ENCODE results near the gene RNASEL. TPM values are rescaled to one million over a fixed set of nuclear protein-coding genes. Genes with fewer than 3 reads are reported as not detected.

Gene RNASEL
- total RNA-seq, 2 experiments from 2014 or later = 3.5 to 3.7 TPM

DNA sequence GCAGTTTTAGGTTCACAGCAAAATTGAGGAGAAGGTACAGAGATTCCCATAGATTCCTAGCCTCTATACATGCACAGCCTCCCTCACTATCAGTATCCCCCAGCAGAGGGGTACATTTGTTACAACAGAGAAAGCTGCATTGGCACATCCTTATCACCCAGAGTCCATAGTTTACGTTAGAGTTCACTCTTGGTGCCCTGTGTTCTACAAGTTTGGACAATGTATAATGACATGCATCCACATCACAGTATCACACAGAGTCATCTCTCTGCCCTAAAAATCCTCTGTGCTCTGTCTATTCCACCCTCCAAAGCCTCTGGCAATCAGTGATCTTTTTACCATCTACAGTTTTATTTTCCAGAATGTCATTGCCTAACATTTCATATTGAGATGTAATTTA is 37.5 kb upstream of the RNASEL start:
- H3K27ac Mint-ChIP-seq = no peak overlapping the region
- intact Hi-C loops (cut with DNase I, micrococcal nuclease) = no loop called here
- H3K4me1 Mint-ChIP-seq (ENCODE audit: low read depth) = peaks cover 46% of the 10 kb centered on the region
- H3K27ac ChIP-seq (ENCODE audit: low read depth in 1 of 2, low read length in 2 of 2) = no peak overlapping the region
- H3K9me3 Mint-ChIP-seq = no peaks in the 10 kb centered on the region
- TF ChIP-seq, protein P1, sequence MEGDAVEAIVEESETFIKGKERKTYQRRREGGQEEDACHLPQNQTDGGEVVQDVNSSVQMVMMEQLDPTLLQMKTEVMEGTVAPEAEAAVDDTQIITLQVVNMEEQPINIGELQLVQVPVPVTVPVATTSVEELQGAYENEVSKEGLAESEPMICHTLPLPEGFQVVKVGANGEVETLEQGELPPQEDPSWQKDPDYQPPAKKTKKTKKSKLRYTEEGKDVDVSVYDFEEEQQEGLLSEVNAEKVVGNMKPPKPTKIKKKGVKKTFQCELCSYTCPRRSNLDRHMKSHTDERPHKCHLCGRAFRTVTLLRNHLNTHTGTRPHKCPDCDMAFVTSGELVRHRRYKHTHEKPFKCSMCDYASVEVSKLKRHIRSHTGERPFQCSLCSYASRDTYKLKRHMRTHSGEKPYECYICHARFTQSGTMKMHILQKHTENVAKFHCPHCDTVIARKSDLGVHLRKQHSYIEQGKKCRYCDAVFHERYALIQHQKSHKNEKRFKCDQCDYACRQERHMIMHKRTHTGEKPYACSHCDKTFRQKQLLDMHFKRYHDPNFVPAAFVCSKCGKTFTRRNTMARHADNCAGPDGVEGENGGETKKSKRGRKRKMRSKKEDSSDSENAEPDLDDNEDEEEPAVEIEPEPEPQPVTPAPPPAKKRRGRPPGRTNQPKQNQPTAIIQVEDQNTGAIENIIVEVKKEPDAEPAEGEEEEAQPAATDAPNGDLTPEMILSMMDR (IDR thresholded peaks at IDR 0.05) = no peak
- no peaks in the 10 kb centered on the region for H3K36me3 ChIP-seq (ENCODE audit: insufficient read depth, low read length)
- H3K27me3 Mint-ChIP-seq = no peaks in the 10 kb centered on the region
- POLR2A ChIA-PET = no interaction called here
- CTCF ChIA-PET = no interaction called here
- H3K4me1 ChIP-seq (ENCODE audit: insufficient read depth, low read length) = peaks cover 27% of the 10 kb centered on the region
- no peaks in the 10 kb centered on the region for H3K36me3 Mint-ChIP-seq (ENCODE audit: low read depth)
- H3K9me3 ChIP-seq (ENCODE audit: control insufficient read depth in 1 of 2, insufficient read depth in 1 of 2, low read length in 2 of 2) = no peaks in the 10 kb centered on the region
- H3K4me3 Mint-ChIP-seq = no peak overlapping the region
- ATAC-seq (ENCODE audit: poor library complexity) (no peak), DNase-seq (no peak)
- H3K4me3 ChIP-seq (ENCODE audit: low read length) = no peak overlapping the region
- no peaks in the 10 kb centered on the region for H3K27me3 ChIP-seq (ENCODE audit: control insufficient read depth in 1 of 2, insufficient read depth in 2 of 2, low read length in 2 of 2)

DNA sequence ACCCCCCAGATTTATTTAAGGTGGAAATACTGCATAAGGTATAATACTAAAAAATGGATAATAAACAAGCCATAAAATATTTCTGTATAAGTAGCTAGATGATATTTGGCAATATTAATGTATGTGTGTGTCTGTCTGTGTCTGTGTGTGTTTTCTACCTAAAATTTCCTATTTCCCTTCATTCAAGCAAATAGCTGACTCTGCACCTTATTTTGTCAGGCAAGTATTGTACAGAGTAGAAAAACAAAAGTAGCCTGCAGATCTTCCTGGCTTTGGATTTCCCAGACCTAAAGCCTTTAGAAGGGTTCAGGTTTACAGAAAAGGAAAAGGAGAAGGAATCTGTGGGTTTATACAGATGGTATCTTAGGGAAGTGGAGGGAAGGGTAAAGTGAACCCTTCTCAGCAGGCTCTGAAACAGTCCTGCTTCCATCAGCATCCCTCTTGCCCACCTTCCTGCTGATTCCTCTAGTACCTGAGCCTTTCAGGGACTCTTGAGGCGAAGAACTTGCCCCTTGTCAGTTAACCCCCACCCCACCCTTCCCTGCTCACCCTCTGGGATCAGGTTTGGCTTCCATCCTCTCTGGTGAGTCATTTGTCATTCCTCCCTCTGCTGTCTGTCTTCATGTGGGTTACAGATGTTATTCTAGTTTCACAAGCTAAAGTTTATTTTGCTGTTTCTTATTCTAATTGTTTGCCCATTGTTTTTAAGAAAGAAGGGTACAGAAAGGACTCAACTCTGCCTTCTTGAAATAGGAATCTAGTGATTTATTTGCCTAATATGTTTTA is 36.9 kb upstream of the RNASEL start:
- DNase-seq = no peak
- Mint-ChIP-seq H3K4me1 (ENCODE audit: low read depth) (peaks cover 44% of the 10 kb centered on the region), H3K27me3 (no peaks in the 10 kb centered on the region), H3K36me3 (ENCODE audit: low read depth) (no peaks in the 10 kb centered on the region), H3K9me3 (peaks cover 4% of the 10 kb centered on the region), H3K4me3 (no peak overlapping the region), H3K27ac (no peak overlapping the region)
- intact Hi-C loops (cut with DNase I, micrococcal nuclease) = no loop called here
- Histone ChIP-seq H3K4me1 (ENCODE audit: insufficient read depth, low read length) (peaks cover 26% of the 10 kb centered on the region), H3K9me3 (ENCODE audit: control insufficient read depth in 1 of 2, insufficient read depth in 1 of 2, low read length in 2 of 2) (no peaks in the 10 kb centered on the region), H3K27ac (ENCODE audit: low read depth in 1 of 2, low read length in 2 of 2) (no peak overlapping the region), H3K4me3 (ENCODE audit: low read length) (no peak overlapping the region), H3K36me3 (ENCODE audit: insufficient read depth, low read length) (no peaks in the 10 kb centered on the region), H3K27me3 (ENCODE audit: control insufficient read depth in 1 of 2, insufficient read depth in 2 of 2, low read length in 2 of 2) (no peaks in the 10 kb centered on the region)
- no peak for ATAC-seq (ENCODE audit: poor library complexity)
- TF ChIP-seq, protein P1 (IDR thresholded peaks at IDR 0.05) = no peak
- POLR2A ChIA-PET = interaction anchor here (0.8 to 1.7 kb wide), 2 partner anchors 9 to 10 kb away, joined by 3 to 5 read pairs; no protein-coding TSS in a partner anchor
- CTCF ChIA-PET = interaction anchor here (0.9 to 2.1 kb wide), 5 partner anchors 9 to 156 kb away, joined by 3 to 7 read pairs (median 4); no protein-coding TSS in a partner anchor

- no peaks in the 10 kb centered on the region for H3K27me3 Mint-ChIP-seq
- H3K27ac ChIP-seq (ENCODE audit: low read depth in 1 of 2, low read length in 2 of 2) = no peak overlapping the region
- CTCF ChIA-PET = interaction anchor here (0.9 to 2.1 kb wide), 5 partner anchors 8 to 157 kb away, joined by 3 to 7 read pairs (median 4); no protein-coding TSS in a partner anchor
- no peak for DNase-seq
- H3K36me3 ChIP-seq (ENCODE audit: insufficient read depth, low read length) = no peaks in the 10 kb centered on the region
- peaks cover 17% of the 10 kb centered on the region for H3K4me1 ChIP-seq (ENCODE audit: insufficient read depth, low read length)
- POLR2A ChIA-PET = interaction anchor here (1.7 kb wide), 1 partner anchor 9 kb away, joined by 5 read pairs; no protein-coding TSS in a partner anchor
- no peaks in the 10 kb centered on the region for H3K9me3 ChIP-seq (ENCODE audit: control insufficient read depth in 1 of 2, insufficient read depth in 1 of 2, low read length in 2 of 2)
- peak overlapping the region; percentile 38 for H3K27ac Mint-ChIP-seq
- peaks cover 6% of the 10 kb centered on the region for H3K9me3 Mint-ChIP-seq
- no peak overlapping the region for H3K4me3 ChIP-seq (ENCODE audit: low read length)
- peaks cover 35% of the 10 kb centered on the region for H3K4me1 Mint-ChIP-seq (ENCODE audit: low read depth)
- H3K36me3 Mint-ChIP-seq (ENCODE audit: low read depth) = no peaks in the 10 kb centered on the region
- no peak for ATAC-seq (ENCODE audit: poor library complexity)
- intact Hi-C loops (cut with DNase I, micrococcal nuclease) = no loop called here
- no peak overlapping the region for H3K4me3 Mint-ChIP-seq
- TF ChIP-seq, protein P1 (IDR thresholded peaks at IDR 0.05) = no peak
- H3K27me3 ChIP-seq (ENCODE audit: control insufficient read depth in 1 of 2, insufficient read depth in 2 of 2, low read length in 2 of 2) = no peaks in the 10 kb centered on the region
Observed at GRCh38 chr1:182625024-182625423, 36.0 kb upstream of the RNASEL start.

Data from CD4-positive, alpha-beta T cell (primary cell).